Liver (tissue), 9 donors: ENCODE data around the gene CLNS1A. TPM values are rescaled to one million over a fixed set of nuclear protein-coding genes. Genes with fewer than 3 reads are reported as not detected.

Experiments
- DNase-seq: peaks from one replicate; pipeline ENCODE4 v3.0.0-alpha.2; 2017; ENCODE audit warnings: low spot score
- H3K27ac ChIP-seq, 2 donors: one replicate each; pipeline ENCODE4 v1.7.0; 2013; ENCODE audit warnings: inconsistent platforms in 2 of 2, low read length in 2 of 2, control low read depth in 1 of 2, low read depth in 1 of 2, mild to moderate bottlenecking in 1 of 2
- H3K27me3 ChIP-seq, 4 donors: one replicate each; pipeline versions ENCODE4 v1.6.1 to v1.7.0; 2013; ENCODE audit warnings: low read length in 3 of 4, inconsistent platforms in 1 of 4, mild to moderate bottlenecking in 1 of 4, moderate library complexity in 1 of 4; ENCODE audit not compliant: control insufficient read depth in 4 of 4, insufficient read depth in 4 of 4
- H3K36me3 ChIP-seq, 4 donors: one replicate each; pipeline versions ENCODE4 v1.6.1 to v1.7.0; 2013; ENCODE audit warnings: low read length in 3 of 4, mild to moderate bottlenecking in 3 of 4, low read depth in 1 of 4, moderate library complexity in 1 of 4; ENCODE audit not compliant: control insufficient read depth in 4 of 4, insufficient read depth in 3 of 4
- H3K4me1 ChIP-seq, 4 donors: one replicate each; pipeline versions ENCODE4 v1.6.1 to v1.7.0; 2013; ENCODE audit warnings: low read length in 3 of 4, mild to moderate bottlenecking in 3 of 4, moderate library complexity in 1 of 4; ENCODE audit not compliant: control insufficient read depth in 4 of 4, insufficient read depth in 4 of 4
- H3K4me3 ChIP-seq, 3 donors: one replicate each; pipeline versions ENCODE4 v1.6.1 to v1.7.0; 2013; ENCODE audit warnings: low read length in 3 of 3, control low read depth in 1 of 3, low read depth in 1 of 3, mild to moderate bottlenecking in 1 of 3
- H3K9ac ChIP-seq, 2 donors: one replicate each; pipeline ENCODE4 v1.7.0; 2013; ENCODE audit warnings: low read length in 2 of 2, mild to moderate bottlenecking in 2 of 2, moderate library complexity in 2 of 2, control low read depth in 1 of 2, low read depth in 1 of 2
- H3K9me3 ChIP-seq, 4 donors: one replicate each; pipeline versions ENCODE4 v1.6.1 to v1.7.0; 2013; ENCODE audit warnings: low read length in 3 of 4; ENCODE audit not compliant: control insufficient read depth in 4 of 4
- CTCF ChIP-seq: fragments of 150-350 bp; IDR thresholded peaks from 2 replicates; pipeline ENCODE4 v1.5.1; 2017; ENCODE audit warnings: improper control_type of control experiment, low read depth, low read length; ENCODE audit not compliant: missing input control
- FOXA1 ChIP-seq: IDR thresholded peaks from 2 replicates; pipeline ENCODE4 v1.6.1; 2016; ENCODE audit warnings: antibody characterized with exemption
- FOXA2 ChIP-seq: IDR thresholded peaks from 2 replicates; pipeline ENCODE4 v1.6.1; 2016; ENCODE audit warnings: antibody characterized with exemption
- HNF4A ChIP-seq, 2 donors: conservative IDR thresholded peaks; 2 replicates each; pipeline ENCODE4 v1.6.1; 2016; ENCODE audit warnings: antibody characterized with exemption in 2 of 2, mild to moderate bottlenecking in 2 of 2
- JUND ChIP-seq, 2 donors: IDR thresholded peaks; 2 replicates each; pipeline ENCODE4 v1.6.1; 2016; ENCODE audit warnings: antibody characterized with exemption in 2 of 2
- REST ChIP-seq: IDR thresholded peaks from 2 replicates; pipeline ENCODE4 v1.6.1; 2016; ENCODE audit warnings: antibody characterized with exemption, mild to moderate bottlenecking
- RXRA ChIP-seq, 2 donors: IDR thresholded peaks; 2 replicates each; pipeline ENCODE4 v1.6.1; 2017 to 2018; ENCODE audit warnings: antibody characterized with exemption in 2 of 2, mild to moderate bottlenecking in 1 of 2
- SP1 ChIP-seq: IDR thresholded peaks from 2 replicates; pipeline ENCODE4 v1.6.1; 2018; ENCODE audit warnings: antibody characterized with exemption, mild to moderate bottlenecking
- TAF1 ChIP-seq: conservative IDR thresholded peaks from 2 replicates; pipeline ENCODE4 v1.6.1; 2016; ENCODE audit warnings: antibody characterized with exemption, mild to moderate bottlenecking
- YY1 ChIP-seq: IDR thresholded peaks from 2 replicates; pipeline ENCODE4 v1.6.1; 2016; ENCODE audit warnings: antibody characterized with exemption, mild to moderate bottlenecking
- ZBTB33 ChIP-seq: IDR thresholded peaks from 2 replicates; pipeline ENCODE4 v1.6.1; 2016; ENCODE audit warnings: antibody characterized with exemption
- WGBS: extraction: QIAGEN DNeasy Blood & Tissue Kit; methylation state at CpG from one replicate; pipeline ENCODE4 v1.1.7; 2013; 5-methylcytosine and 5-hydroxymethylcytosine counted together
- polyA plus RNA-seq, 2 donors: library from polyadenylated mRNA; stranded (reverse) in 1 of 2; unstranded in 1 of 2; fragments of 200-250 nt in 1 of 2; fragments of >200 nt in 1 of 2; fragmentation: Nextera tagmentation in 1 of 2; extraction: Ambion mirVana in 1 of 2; gene quantifications; one replicate each; pipeline versions ENCODE4 v1.2.1 to v1.2.3, GENCODE V29; 2013 to 2015
- total RNA-seq, 2 donors: library from RNA; depleted of rRNA; stranded (reverse); fragments of >200 nt; gene quantifications; one replicate each; pipeline ENCODE4 v1.2.3, GENCODE V29; 2014
- TF ChIP-seq, protein P1 (sequence below): IDR thresholded peaks from 2 replicates; pipeline ENCODE4 v1.6.1; 2016; ENCODE audit warnings: antibody characterized with exemption
- donor health status: healthy.
- donor health status: healthy.
- donor health status: healthy.
- donor health status: healthy.
- donor health status: healthy.

CLNS1A gene
- total and polyA plus RNA-seq, 4 donors = 40.4 to 92.8 (median 70.5) TPM

- no peaks in the 10 kb centered on the region for H3K27me3 ChIP-seq
- WGBS = 69% methylated on average over 3 of the region's 3 CpGs
- DNase-seq = no peak
- H3K9me3 ChIP-seq = no peaks in the 10 kb centered on the region
- TF ChIP-seq REST (no peak), JUND (IDR thresholded peaks at IDR 0.05) (no peak), TAF1 (no peak), SP1 (no peak), YY1 (no peak), FOXA2 (no peak)
- TF ChIP-seq, protein P1, sequence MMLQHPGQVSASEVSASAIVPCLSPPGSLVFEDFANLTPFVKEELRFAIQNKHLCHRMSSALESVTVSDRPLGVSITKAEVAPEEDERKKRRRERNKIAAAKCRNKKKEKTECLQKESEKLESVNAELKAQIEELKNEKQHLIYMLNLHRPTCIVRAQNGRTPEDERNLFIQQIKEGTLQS = no peak
- H3K4me3 ChIP-seq = no peak overlapping the region
- no peak overlapping the region for H3K9ac ChIP-seq
- peaks cover 0 to 2% (median 1%) of the 10 kb centered on the region in 4 donors for H3K4me1 ChIP-seq
- H3K36me3 ChIP-seq = no peaks in the 10 kb centered on the region
- H3K27ac ChIP-seq = no peak overlapping the region
Measured at GRCh38 chr11:77647654-77648305, 10.2 kb upstream of the CLNS1A start.

DNA sequence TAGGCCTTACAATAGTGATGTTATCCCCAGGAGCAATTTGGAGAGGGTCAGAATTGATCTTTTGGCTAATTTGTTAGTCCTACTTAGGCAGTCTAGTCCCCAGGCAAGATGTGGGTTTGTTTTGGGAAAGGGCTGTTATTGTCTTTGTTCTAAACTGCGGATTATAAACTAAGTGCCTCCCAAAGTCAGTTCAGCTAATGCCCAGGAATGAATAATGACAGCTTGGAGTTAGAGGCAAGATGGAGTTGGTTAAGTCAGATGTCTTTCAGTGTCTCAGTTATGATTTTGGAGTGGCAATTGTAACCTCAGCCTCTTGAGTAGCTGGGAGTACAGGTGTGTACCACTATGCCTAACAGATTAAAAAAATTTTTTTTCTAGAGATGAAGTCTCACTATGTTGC is 7.3 kb upstream of the CLNS1A start:
- H3K9ac ChIP-seq = no peak overlapping the region
- no peaks in the 10 kb centered on the region for H3K27me3 ChIP-seq
- TF ChIP-seq REST (no peak), FOXA1 (no peak), CTCF (no peak), RXRA (IDR thresholded peaks at IDR 0.05) (no peak), ZBTB33 (no peak), HNF4A (conservative IDR thresholded peaks at IDR 0.05) (no peak)
- no peaks in the 10 kb centered on the region for H3K36me3 ChIP-seq
- DNase-seq = no peak
- 86% methylated on average over 1 of the region's 1 CpG for WGBS
- peaks cover 2 to 15% (median 9%) of the 10 kb centered on the region in 4 donors for H3K4me1 ChIP-seq
- no peaks in the 10 kb centered on the region for H3K9me3 ChIP-seq
- no peak overlapping the region for H3K27ac ChIP-seq
- no peak overlapping the region for H3K4me3 ChIP-seq
